ENCODE results near the gene HSPB2.

DNA sequence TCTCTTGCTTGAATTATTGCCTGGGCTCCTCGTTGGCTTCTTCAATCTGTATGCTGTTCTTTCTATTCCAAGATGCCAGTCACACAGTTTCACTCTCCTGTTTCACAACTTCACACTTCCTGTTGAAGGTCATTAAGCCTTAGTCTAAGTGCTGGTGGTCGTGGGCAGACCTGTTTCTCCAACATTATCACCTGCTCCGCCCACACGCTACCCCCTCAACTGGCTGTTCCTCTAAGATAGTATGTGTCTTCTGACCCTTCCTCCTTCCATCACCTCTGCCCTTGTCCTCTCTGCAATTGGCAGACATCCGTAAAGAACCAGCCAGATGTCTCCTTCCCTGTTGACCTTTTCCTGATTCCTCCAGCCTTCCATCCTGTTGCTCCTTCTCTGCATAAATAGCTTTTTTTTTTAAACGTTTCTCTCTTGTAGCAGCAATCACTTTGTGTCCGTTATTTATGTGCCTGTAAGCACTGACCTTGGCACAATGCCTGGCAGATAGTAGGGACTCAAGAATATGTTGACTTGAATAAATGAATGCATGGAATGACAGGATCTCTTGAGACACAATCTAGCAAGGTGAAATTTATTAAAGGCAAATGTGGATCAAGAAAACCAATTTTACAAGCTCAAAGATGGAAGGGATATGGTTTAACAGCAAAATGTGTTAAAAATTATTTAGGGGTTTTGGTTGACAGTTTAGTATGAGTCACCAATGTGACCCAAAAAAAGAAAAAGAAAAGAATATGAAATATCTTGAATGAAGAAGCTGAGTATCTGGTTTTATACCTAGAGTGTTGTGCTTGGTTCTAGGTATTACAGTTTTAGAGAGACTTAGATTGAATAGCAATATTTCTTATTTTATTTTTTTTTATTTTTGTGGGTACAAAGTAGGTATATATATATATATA lies 37.2 kb downstream of the HSPB2 start:
- no peak for TF ChIP-seq CTCF (IDR thresholded peaks at IDR 0.05)
- TF ChIP-seq EZH2 (IDR thresholded peaks at IDR 0.05; ENCODE audit: borderline replicate concordance, insufficient read depth, low read depth, low read length, poor library complexity, severe bottlenecking), result no peak
